DMS53 treated with DMSO at 0.1 percent for 48 hours (cell line): ENCODE results near the gene EPHB1.

Source experiments
- DNase-seq: peaks from one replicate; lab custom pipeline; 2025; ENCODE audit not compliant: unreplicated experiment; lab: John Stamatoyannopoulos, UW

The EPHB1 gene

DNA sequence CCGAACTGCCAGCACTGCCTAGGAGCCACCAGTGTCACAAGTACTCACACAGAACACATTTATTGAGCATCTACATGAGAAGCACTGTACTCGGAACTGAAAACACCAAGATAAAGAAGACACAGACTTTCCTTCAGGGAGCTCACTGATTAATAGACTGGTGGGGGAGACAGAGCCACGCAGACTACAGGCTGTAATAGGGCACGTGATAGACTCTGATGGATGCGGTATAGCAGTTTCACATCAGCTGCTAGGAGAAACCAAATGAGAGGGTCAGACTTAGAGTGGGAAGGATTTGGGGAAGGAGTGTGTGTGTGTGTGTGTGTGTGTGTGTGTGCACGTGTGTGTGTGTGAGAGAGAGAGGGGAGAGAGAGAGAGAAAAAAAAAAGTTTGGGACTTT lies 12.1 kb downstream of the EPHB1 start:
- no peak for DNase-seq

DNA sequence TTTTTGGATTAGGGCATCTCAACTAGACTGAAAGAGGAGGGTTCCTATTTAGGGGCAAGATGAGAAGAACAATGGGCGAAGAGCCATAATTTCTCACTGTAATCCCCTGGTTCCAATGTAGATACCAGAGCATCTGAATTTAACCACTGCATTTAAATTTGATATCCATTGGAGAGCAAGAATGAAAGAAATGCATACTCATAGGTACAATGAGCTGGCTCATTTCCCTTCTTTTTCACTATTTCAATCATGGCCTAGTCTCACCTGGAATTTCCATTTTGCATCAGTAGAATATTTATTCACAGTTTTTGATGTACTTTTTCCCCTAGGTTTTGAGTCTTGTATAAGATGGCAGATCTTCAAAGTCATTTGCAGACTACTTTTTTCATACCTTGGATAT lies 13.8 kb downstream of the EPHB1 start:
- no peak for DNase-seq

DNA sequence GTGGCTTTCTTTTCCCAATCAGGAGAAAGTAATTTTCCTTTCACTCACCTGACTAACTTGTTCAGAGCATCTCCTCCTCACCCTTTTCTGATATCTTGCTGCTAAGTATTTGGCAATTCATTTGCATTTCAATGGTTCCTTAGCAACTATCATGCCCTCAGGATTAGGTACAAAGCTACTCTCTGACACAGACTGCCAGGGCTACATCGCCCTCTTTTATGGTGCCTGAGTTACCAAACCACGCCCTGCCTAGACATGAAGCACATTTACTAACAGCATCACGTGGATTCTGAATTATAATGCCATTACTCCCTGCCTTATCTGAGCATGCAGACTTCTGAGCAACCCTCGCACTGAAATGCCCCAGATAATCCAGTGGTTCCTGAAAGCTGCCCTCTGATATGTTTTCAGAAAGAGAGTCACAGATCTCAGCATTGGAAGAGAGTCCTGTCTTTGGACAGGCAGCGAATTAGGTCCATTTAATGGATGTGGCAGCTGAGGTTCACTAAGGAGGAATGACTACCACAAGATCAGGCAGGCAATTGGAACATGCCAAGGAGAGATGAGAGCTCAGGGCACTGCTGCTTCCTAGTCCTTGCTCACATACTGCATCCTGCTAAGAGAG lies 14.5 kb downstream of the EPHB1 start:
- no peak for DNase-seq

DNA sequence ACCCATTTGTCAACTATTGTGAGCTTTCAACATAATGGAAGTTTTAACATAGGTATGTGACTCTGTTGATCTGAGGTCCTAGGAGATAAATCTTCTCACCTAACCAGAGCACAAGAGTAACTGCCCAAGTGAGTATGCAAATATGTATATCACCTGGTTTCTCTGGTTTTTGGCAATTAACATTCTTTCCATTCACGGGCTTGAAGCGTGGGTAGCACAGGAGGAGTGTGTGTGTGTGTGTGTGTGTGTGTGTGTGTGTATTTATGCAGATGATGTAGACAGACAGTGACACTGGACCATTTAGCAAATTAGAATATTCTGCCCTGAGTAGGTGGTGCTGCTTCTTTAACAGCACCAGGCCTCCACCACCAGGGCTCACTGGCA lies 15.0 kb downstream of the EPHB1 start:
- DNase-seq: no peak

DNA sequence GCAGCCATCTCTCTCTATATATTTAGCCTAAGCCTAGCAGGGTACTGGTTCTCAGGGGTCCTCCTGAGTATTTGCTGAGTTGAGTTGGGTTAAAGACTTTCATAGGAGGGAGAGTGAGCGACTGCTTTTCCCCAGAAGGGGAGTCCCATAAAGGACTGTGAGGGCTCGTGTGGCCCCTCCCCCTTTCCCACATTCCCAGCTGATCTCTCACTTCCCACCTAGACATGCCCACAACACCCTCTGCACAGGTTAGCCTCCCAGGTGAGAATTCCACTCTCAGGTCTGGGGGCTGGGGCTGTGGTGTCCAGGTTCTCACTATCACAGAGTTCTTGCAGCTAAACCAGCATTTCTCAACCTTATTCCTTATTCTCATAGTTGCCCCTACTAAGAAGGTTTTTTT lies 15.8 kb downstream of the EPHB1 start:
- no peak for DNase-seq

DNA sequence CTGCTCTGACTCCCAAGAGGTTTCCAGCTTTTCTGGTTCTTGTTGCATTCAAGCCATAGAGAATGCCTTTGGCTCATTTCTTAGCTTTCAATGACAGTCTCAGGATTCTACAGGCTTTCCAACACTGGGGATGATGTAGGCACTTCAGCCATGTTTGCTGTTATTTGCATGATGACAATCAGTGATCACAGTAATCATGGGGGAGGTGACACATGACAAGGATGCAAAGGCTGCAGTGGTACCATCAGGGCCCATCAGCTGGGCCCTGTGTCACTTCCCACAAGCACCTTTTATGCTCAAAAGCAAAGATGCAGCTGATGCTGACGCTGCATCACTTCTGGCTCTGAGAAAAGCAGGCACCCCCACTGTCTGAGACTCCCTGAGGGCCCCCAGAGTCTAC lies 18.6 kb downstream of the EPHB1 start:
- no peak for DNase-seq

DNA sequence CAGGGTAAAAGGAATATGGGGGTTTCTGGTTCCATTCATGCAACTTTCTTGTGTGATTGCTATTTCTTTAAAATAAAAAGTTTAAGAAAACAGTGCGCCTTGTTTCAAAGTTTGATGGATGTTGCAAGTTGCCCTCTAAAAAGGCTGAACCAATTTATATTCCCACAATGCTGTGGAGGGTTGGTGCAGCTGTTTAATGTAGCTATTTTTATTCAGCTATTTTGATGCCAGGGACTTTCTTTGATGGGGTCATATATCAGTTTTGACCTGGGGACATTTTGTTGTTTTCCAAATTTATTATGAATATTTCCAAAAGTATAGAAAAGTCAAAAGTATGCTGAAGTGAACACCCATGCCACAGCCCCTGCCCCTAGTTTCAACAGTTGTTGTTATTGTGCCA lies 20.5 kb downstream of the EPHB1 start:
- no peak for DNase-seq

DNA sequence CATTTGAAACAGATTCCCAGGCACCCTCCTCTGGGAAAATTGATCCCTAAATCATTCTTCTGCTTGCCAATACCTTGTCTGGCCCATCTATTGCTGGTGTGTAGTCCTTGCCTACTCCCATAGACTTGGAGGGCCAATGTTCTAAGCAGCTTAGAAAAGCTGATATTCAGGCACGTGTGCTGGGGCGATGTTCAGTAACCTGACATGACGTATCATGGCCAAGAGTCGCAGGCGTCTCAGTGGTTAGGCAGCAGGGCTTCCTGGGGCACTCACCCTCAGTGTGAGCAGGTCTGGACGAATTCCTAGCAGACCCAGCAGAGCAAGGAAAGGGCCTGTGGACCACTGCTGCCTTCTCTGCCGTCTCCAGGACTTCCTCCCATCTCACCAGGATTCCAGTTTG lies 21.6 kb downstream of the EPHB1 start:
- DNase-seq: no peak

DNA sequence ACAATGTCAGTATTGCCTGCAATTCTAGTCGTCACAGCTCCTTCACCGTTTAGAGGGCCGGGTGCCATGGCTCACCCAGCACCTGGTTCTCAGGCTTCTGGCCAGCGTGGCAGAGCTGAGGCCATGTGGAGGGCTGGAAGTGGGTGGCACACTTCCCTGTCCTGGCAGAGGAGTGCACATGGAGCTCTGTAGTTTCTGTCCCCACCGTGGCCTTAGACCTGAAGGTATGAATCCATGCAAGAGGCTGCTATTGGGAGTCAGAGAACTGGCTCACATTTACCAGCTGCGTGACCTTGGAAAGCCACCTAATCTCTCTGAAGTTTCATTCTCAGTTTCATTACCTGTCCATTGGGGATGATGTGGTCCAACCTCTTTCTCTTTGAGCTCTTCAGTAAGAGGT lies 22.2 kb downstream of the EPHB1 start:
- no peak for DNase-seq

DNA sequence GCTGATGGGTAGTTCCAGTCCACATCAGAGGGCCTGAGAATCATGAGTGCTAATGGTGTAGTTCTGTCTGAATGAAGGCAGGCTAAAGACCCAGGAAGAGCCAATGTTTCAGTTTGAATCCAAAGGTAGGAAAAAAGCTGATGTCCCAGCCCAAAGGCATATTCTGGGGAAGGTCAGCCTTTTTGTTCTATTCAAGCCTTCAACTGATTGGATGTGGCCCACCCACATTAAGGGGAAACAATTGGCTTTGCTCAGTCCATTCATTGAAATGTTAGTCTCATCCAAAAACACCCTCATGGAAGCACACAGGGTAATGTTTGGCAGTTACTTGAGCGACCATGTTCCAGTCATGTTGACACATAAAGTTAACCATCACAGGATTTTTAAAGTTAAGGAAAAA lies 25.9 kb downstream of the EPHB1 start:
- no peak for DNase-seq

DNA sequence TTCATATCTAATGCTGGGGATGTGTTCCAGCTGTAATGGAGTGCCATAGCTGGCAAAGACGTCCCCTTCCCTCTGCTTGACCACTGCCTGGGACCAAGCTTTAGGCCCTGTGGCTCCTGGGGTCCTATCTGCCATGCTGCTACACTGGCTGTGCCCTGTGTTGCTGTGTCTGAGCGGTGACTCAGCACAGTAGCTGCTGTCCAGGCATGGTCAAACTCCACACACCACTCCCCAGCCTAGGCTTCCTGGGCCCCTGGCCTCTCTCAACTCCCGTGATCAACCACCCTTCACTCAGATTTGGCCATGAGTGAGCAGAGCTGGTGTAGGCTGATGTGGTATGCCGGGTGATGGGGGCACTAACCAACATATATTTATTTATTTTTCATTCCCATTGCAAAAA lies 27.0 kb downstream of the EPHB1 start:
- DNase-seq: no peak

DNA sequence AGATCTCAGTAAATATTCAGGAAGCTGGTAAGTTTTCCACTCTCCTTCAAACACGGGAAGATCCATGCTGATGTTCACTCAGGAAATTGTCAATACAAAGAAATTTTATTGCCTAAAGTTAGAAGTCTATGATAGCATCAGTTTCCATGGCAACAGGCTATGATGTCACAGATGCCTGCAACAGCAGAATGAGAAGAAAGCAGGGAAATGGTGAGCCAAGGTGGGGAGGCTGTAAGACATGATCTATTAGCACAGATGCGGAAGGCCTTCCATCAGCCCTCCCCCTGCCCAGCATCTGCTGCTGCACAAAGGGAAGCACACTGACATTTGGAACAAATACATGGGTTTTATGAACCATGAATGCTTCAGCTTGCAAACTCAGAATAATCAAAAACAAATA lies 28.6 kb downstream of the EPHB1 start:
- no peak for DNase-seq

DNA sequence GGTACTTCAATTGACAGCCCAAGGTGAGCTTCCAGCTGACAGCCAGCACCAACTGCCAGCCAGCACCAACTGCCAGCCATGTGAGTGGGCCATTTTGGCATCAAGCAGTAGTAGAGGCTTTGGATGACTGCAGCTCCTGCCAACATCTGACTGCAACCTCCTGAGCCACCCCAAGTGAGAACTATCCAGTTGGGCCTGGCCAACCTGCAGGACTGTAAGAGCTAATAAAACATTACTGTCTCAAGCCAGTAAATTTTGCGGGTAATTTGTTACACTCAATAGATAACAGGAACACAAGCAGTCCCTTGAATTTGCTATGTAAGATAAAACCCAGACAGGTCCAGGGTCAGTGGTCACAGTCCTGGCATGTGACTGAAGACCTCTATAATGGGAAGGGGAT lies 29.7 kb downstream of the EPHB1 start:
- no peak for DNase-seq

DNA sequence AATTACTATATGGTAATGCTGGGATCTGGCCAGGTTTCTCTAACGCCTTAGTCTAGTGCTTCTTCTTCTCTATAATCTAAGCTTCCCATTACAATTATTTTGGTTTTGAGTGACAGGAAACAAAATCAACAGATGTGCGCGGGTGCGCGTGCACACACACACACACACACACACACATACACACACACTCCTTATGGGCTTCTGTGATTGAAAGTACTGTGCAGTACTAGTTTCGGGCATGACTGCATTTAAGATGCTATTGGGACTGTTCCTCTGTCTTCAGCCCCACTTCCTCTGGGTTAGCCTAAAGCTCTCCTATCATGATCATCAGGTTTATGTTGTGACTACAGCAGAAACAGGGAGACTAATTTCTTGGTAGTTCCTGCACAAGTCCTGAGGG lies 32.2 kb downstream of the EPHB1 start:
- no peak for DNase-seq

DNA sequence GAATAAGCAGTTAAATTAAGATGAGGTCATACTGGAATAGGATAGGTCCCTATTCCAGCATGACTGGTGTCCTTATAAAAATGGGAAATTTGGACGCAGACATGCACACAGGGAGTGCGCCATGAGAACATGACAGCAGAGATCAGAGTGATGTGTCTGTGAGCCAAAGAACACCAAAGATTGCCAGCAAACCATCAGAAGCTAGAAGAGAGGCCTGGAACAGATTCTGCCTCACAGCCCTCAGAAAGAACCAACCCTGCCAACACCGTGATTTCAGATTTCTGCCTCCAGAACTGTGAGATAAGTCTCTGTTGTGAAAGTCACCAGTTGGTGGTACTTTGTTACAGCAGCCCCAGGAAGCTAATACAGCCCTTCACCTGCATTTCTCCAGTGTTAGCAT lies 34.7 kb downstream of the EPHB1 start:
- no peak for DNase-seq

DNA sequence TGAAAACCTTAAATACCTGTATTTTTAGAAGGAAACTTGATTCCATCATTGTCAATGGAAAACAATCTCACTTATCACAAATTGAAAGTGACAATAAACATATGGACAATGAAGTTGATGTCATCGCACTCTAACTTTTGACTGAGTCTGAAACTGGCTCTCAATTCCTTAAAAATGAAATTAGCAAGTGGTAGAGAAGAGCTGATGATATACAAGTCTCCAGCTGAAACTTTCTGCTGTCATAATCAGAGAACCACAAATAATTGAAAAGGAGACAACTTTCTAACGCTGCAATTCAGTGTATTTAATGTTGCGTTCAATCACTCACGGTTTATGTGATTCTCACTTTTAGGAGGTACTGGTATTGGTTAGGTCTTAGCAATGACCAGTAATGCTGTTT lies 37.5 kb downstream of the EPHB1 start:
- no peak for DNase-seq

DNA sequence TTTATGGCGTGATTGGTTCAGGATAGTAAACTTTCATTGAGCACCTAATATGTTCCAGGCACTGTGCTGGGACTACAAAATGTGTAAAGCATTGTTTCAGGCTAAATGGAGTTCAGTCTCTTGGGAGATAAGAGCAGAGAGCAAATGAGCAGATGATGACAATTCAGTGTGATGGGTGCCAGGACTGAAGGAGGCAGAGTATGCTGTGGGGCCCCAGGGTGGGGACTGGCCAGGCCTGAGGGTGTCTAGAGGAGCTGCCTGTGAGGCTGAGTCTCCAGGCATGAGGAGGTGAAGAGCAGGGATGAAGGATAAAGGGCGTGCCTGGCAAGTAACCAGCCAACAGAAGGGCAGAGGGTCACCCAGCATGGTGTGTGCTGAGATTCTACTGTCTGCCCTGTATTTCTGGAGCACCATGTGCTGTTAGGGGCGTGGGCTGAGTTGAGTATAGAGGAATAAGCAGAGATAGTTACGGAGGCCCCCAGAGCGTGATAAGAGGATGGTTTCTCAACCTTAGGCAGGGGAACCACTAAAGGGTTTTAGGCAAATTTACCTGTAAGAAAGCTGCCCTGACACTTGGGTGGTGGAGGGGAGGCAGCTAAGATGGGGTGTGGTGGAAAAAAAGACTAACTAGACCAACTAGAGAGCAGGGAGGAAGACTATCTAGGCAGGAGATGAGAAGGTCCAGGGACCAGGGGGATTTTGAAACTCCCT lies 38.5 kb downstream of the EPHB1 start:
- no peak for DNase-seq

DNA sequence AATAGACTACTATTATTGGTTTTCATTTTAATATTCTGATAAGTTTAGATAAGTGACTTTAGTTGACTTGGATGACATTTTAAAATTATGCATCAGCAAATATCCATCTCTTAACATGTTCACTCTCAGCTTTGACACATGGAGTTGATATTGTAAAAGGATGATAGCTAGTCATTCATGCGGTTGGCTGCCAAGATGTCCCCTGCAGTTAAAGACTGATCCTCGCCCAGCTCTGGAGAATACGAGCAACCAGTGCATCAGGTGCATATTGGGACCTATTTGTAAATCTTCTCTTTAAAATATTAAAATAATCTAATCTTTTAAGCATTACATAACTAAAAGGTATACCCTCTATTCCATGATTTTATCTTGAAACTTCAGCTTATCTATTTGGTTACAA lies 41.9 kb downstream of the EPHB1 start:
- DNase-seq: no peak

DNA sequence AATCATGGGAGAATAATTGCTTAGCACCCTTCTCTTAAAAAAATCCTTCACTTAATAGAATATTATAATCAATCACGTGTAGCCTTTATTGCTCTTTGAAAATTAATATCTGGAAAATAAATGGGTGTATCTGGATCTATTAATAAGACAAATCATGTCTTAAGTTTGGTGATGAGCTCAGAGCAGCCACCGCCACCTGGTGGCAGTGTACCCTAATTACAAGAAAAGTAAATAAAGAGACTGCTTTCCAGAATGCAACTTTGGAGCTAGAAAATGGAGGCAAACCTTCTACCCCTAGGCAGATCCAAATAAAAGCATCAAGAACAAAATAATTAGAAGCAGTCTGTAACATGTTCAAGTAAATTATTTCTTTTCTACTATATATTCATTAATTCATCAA lies 43.5 kb downstream of the EPHB1 start:
- DNase-seq: peak; percentile 5

DNA sequence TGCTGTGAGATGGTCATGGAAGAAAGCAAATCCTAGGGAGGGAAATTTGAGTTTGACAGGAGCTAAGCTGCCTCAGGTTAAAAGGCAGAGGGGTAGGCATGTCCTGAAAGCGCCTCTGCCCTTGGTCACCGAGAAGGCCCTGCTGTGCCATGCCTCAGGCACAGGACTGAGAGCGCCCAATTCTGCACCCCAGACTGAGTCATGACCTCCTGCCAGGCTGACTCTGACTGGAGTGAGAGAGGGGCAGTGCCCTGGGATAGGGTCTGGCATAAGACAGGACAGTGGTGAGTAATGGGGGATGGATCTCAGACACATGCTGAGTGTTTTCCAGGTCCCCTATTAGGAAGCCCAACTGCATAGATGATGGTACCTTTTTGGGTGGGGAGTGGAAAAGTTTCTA lies 44.4 kb downstream of the EPHB1 start:
- no peak for DNase-seq

DNA sequence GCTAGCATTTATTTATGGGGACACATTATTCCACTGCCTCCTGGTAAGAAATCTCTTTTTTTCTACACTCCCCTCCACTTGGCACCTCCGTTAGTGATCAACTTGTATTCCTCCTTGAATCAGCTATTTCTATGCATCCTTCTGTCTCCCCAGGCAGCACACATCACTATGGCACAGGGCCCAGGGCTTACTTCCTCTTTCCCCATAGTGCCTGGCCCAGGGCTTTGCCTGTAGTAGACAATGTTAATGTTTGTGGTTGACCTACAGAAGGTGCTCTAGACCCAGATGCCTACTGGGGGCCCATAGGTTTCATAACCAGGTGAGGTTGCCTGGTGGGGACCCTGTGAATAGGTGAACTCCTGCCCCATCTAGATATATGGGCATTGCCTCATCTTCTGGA lies 44.9 kb downstream of the EPHB1 start:
- DNase-seq: no peak

DNA sequence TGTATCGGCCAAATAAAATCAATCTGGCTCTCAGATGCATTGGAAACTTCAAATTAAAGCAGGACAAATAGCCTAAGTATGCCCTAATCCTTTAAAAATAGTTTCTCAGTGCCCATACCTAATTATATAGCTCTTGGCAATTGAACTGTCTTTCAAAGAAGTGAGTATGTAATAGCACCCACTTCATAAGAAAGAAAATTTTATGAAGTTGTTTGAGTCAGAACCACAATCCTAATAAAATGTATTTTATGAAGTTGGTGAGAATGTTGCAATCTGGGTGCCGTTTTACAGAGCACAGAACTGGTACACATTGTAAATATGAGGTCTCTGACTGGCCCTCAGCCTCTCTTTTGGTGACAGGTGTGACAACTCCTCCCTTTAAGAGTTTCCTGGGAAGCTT lies 45.4 kb downstream of the EPHB1 start:
- no peak for DNase-seq

DNA sequence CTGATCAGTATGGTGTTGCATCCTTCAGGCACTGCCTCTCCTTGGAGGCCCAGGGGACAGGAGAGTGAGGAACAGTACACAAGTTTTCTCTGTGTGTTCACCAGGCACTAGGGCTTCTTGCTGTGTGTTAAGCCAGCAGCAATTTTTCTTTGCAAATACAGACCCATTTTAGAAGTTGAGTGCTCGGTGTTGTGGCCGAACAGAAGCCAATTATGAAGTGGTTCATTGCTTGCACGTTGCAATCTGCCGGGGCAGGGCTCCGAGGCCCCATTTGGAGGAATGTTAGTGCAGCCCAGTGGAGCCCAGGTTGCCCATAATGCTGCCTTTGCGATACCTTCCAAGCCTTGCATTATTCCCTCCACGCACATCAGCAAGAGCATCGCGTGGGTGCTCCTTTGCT lies 51.0 kb downstream of the EPHB1 start:
- no peak for DNase-seq
